Mammary epithelial cell (primary cell): ENCODE data around the gene PRDX2.

Experiments used
- EZH2 ChIP-seq: IDR thresholded peaks from 2 replicates; pipeline ENCODE4 v1.6.1; 2012; ENCODE audit warnings: low read length, inconsistent platforms, borderline replicate concordance
- TF ChIP-seq, protein P1 (sequence below), 2 donors: IDR thresholded peaks in 1 of 2; conservative IDR thresholded peaks in 1 of 2; 2 replicates each; pipeline ENCODE4 v1.5.1; 2011 to 2012; ENCODE audit warnings: inconsistent platforms in 2 of 2, low read length in 2 of 2, mild to moderate bottlenecking in 2 of 2, control low read depth in 1 of 2, low read depth in 1 of 2; ENCODE audit not compliant: insufficient read depth in 1 of 2; ENCODE audit errors: extremely low read depth in 1 of 2

DNA sequence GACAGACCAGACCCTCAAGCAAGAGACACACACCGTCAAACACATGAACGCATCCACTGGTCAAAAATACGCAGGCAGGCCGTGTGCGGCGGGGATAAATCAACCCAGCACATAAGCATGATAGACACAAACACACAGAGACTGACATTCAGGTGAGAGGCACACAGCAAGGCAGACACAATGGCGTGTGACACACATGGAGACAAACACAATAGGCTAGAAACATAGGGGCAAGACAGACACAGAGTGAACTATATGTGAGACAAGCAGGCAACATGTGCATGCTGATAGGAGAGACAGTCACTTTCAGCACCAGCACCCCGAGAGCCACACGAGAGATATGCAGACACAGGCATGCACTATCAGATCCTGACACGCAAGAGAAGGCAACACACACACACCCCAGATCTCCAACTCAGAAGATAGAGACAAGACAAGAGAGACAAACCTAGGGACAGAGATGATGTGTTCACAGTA lies 17.2 kb downstream of the PRDX2 start:
- TF ChIP-seq, protein P1, sequence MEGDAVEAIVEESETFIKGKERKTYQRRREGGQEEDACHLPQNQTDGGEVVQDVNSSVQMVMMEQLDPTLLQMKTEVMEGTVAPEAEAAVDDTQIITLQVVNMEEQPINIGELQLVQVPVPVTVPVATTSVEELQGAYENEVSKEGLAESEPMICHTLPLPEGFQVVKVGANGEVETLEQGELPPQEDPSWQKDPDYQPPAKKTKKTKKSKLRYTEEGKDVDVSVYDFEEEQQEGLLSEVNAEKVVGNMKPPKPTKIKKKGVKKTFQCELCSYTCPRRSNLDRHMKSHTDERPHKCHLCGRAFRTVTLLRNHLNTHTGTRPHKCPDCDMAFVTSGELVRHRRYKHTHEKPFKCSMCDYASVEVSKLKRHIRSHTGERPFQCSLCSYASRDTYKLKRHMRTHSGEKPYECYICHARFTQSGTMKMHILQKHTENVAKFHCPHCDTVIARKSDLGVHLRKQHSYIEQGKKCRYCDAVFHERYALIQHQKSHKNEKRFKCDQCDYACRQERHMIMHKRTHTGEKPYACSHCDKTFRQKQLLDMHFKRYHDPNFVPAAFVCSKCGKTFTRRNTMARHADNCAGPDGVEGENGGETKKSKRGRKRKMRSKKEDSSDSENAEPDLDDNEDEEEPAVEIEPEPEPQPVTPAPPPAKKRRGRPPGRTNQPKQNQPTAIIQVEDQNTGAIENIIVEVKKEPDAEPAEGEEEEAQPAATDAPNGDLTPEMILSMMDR (conservative IDR thresholded peaks at IDR 0.05 in 1 of 2, IDR thresholded peaks at IDR 0.05 in 1 of 2; ENCODE audit: extremely low read depth in 1 of 2, insufficient read depth in 1 of 2, low read depth in 1 of 2, low read length in 2 of 2), result no peak
- TF ChIP-seq EZH2, result no peak
